IMR-90 (cell line): ENCODE results near the gene PRKCA. TPM values are rescaled to one million over a fixed set of nuclear protein-coding genes. Genes with fewer than 3 reads are reported as not detected.

Experiments
- ATAC-seq: fragments of 200-7000 bp; cut with Tn5 transposase; 2 replicates; pipeline ENCODE4 v1.9.1; 2020; ENCODE audit warnings: low read depth, mild to moderate bottlenecking, moderate library complexity
- BruUV-seq: library from RNA; stranded (reverse); fragments of 400-500 nt; replicated peaks from 2 replicates; lab custom pipeline; 2021; lab: Mats Ljungman, UMichigan
- CTCF ChIA-PET: fragments of 300-600 bp; formaldehyde crosslinking; extraction: SDS; loops from one replicate; lab custom pipeline; 2021; ENCODE audit warnings: antibody characterized with exemption; lab: Yijun Ruan, JAX
- POLR2A ChIA-PET: fragments of 300-600 bp; sonication (Branson Sonifier 250); formaldehyde crosslinking; loops from one replicate; lab custom pipeline; 2022; ENCODE audit warnings: antibody characterized with exemption; ENCODE audit not compliant: unreplicated experiment; lab: Charles Lee
- DNase-seq: peaks from one replicate; pipeline ENCODE4 v3.0.0; 2013
- H2AFZ ChIP-seq: replicated peaks from 2 replicates; pipeline ENCODE3; 2013; ENCODE audit warnings: low read length, mild to moderate bottlenecking; ENCODE audit not compliant: poor library complexity
- H2AK5ac ChIP-seq: 2 replicates; pipeline ENCODE4 v1.6.1; 2013; ENCODE audit warnings: low read depth, low read length, inconsistent platforms
- H2AK9ac ChIP-seq: replicated peaks from 2 replicates; pipeline ENCODE3; 2013; ENCODE audit warnings: mild to moderate bottlenecking, low read depth, low read length, moderate library complexity; ENCODE audit not compliant: poor library complexity
- H2BK120ac ChIP-seq: 2 replicates; pipeline ENCODE4 v1.6.1; 2013; ENCODE audit warnings: low read depth, low read length, inconsistent platforms
- H2BK15ac ChIP-seq: 3 replicates; pipeline ENCODE4 v1.6.1; 2013; ENCODE audit warnings: low read depth, low read length, inconsistent platforms
- H2BK20ac ChIP-seq: 2 replicates; pipeline ENCODE4 v1.6.1; 2013; ENCODE audit warnings: low read depth, mild to moderate bottlenecking, inconsistent platforms, low read length, moderate library complexity
- H2BK5ac ChIP-seq: 2 replicates; pipeline ENCODE4 v1.6.1; 2013; ENCODE audit warnings: mild to moderate bottlenecking, low read depth, low read length, inconsistent platforms; ENCODE audit not compliant: poor library complexity, severe bottlenecking
- H3K14ac ChIP-seq: replicated peaks from 2 replicates; pipeline ENCODE4 v1.6.1; 2013; ENCODE audit warnings: low read depth, low read length, inconsistent platforms
- H3K18ac ChIP-seq: 2 replicates; pipeline ENCODE4 v1.6.1; 2013; ENCODE audit warnings: low read depth, low read length, control low read depth
- H3K23ac ChIP-seq: 2 replicates; pipeline ENCODE4 v1.6.1; 2013; ENCODE audit warnings: low read depth, low read length, inconsistent platforms
- H3K27ac ChIP-seq: 2 replicates; pipeline ENCODE4 v1.5.1; 2013; ENCODE audit warnings: mild to moderate bottlenecking, control low read depth, low read length; ENCODE audit not compliant: insufficient read depth
- H3K27me3 ChIP-seq: 2 replicates; pipeline ENCODE4 v1.6.1; 2013; ENCODE audit warnings: low read length; ENCODE audit not compliant: control insufficient read depth, insufficient read depth
- H3K36me3 ChIP-seq: 2 replicates; pipeline ENCODE4 v1.6.1; 2013; ENCODE audit warnings: low read length, mixed read lengths; ENCODE audit not compliant: control insufficient read depth, insufficient read depth
- H3K4ac ChIP-seq: 2 replicates; pipeline ENCODE4 v1.6.1; 2013; ENCODE audit warnings: low read depth, low read length, inconsistent platforms
- H3K4me1 ChIP-seq: 2 replicates; pipeline ENCODE4 v1.6.1; 2013; ENCODE audit warnings: low read length, mixed read lengths; ENCODE audit not compliant: control insufficient read depth, insufficient read depth
- H3K4me2 ChIP-seq: 2 replicates; pipeline ENCODE4 v1.6.1; 2013; ENCODE audit warnings: low read depth, mild to moderate bottlenecking, control low read depth, low read length, moderate library complexity
- H3K4me3 ChIP-seq: 2 replicates; pipeline ENCODE4 v1.5.1; 2013; ENCODE audit warnings: low read depth, mild to moderate bottlenecking, control low read depth, low read length, moderate library complexity; ENCODE audit not compliant: insufficient read depth
- H3K56ac ChIP-seq: 2 replicates; pipeline ENCODE4 v1.6.1; 2013; ENCODE audit warnings: low read length, inconsistent platforms; ENCODE audit not compliant: insufficient read depth; ENCODE audit errors: extremely low read depth
- H3K79me1 ChIP-seq, 2 experiments: 2 replicates each; pipeline ENCODE4 v1.6.1; 2013; ENCODE audit warnings: low read length in 2 of 2, inconsistent platforms in 1 of 2, low read depth in 1 of 2
- H3K9ac ChIP-seq: 2 replicates; pipeline ENCODE4 v1.6.1; 2013; ENCODE audit warnings: low read depth, low read length, control low read depth
- H3K9me1 ChIP-seq: 2 replicates; pipeline ENCODE4 v1.6.1; 2013; ENCODE audit warnings: low read length, inconsistent platforms; ENCODE audit not compliant: insufficient read depth
- H3K9me3 ChIP-seq: 2 replicates; pipeline ENCODE4 v1.6.1; 2013; ENCODE audit warnings: low read length; ENCODE audit not compliant: control insufficient read depth, insufficient read depth
- H4K20me1 ChIP-seq: 2 replicates; pipeline ENCODE4 v1.6.1; 2013; ENCODE audit warnings: low read length, inconsistent platforms; ENCODE audit not compliant: insufficient read depth
- H4K5ac ChIP-seq: 2 replicates; pipeline ENCODE4 v1.6.1; 2013; ENCODE audit warnings: mild to moderate bottlenecking, low read depth, low read length, control low read depth
- H4K8ac ChIP-seq, 2 experiments: 2 replicates each; pipeline ENCODE4 v1.6.1; 2013; ENCODE audit warnings: low read depth in 2 of 2, low read length in 2 of 2, control low read depth in 1 of 2, inconsistent platforms in 1 of 2
- H4K91ac ChIP-seq: 2 replicates; pipeline ENCODE4 v1.6.1; 2013; ENCODE audit warnings: low read depth, low read length, inconsistent platforms; ENCODE audit not compliant: insufficient read depth
- MAZ ChIP-seq: IDR thresholded peaks from 2 replicates; pipeline ENCODE4 v1.6.1; 2012; ENCODE audit warnings: low read depth, mild to moderate bottlenecking, low read length, improper control_type of control experiment, moderate library complexity, borderline replicate concordance
- MXI1 ChIP-seq: IDR thresholded peaks from 2 replicates; pipeline ENCODE4 v1.6.1; 2012; ENCODE audit warnings: low read depth, mild to moderate bottlenecking, low read length, moderate library complexity, borderline replicate concordance
- SMC3 ChIP-seq: fragments of 150-350 bp; IDR thresholded peaks from 2 replicates; pipeline ENCODE4 v1.6.1; 2016; ENCODE audit warnings: low read depth, mild to moderate bottlenecking, antibody characterized with exemption, low read length, moderate library complexity
- WGBS, 2 experiments: methylation state at CpG; one replicate each; pipeline versions ENCODE4 v1.1.5 to v1.1.7; 2013; ENCODE audit warnings: missing lambda C conversion rate in 2 of 2; ENCODE audit not compliant: insufficient read length in 1 of 2; ENCODE audit errors: extremely low coverage in 2 of 2; 5-methylcytosine and 5-hydroxymethylcytosine counted together
- dilution Hi-C: fragments of 300-500 bp; cut with HindIII; formaldehyde crosslinking; loops from one replicate; pipeline ENCODE4 v1.14.3; 2018; ENCODE audit warnings: low sequenced_read_pairs; ENCODE audit not compliant: unreplicated experiment
- in situ Hi-C: fragments of 300-500 bp; cut with MboI; formaldehyde crosslinking; loops from 3 replicates; pipeline ENCODE4 v1.14.3; 2019; ENCODE audit warnings: low sequenced_read_pairs, inconsistent platforms, mixed read lengths
- intact Hi-C: fragments of 100-400 bp; cut with micrococcal nuclease; formaldehyde crosslinking; loops from 2 replicates; pipeline ENCODE4 v1.10.0; 2022
- polyA plus RNA-seq, 3 experiments: library from polyadenylated mRNA; depleted of rRNA; stranded (reverse); fragments of >200 nt; gene quantifications; 2 replicates each; pipeline ENCODE4 v1.2.3, GENCODE V29; 2012; ENCODE audit warnings: low replicate concordance in 1 of 3
- total RNA-seq: library from RNA; depleted of rRNA; stranded (reverse); fragments of >200 nt; gene quantifications from 2 replicates; pipeline ENCODE4 v1.2.3, GENCODE V29; 2012

The PRKCA gene
- total and polyA plus RNA-seq, 2 of the 4 experiments (the other 2 are of a cell fraction), result 31.0 to 46.0 TPM

- Histone ChIP-seq H2BK120ac (peak overlapping the region; percentile 74; the same call in 1 of the 2 replicates), H3K27me3 (no peaks in the 10 kb centered on the region), H3K18ac (peak overlapping the region; percentile 62), H4K91ac (peak overlapping the region; percentile 35; the same call in 1 of the 2 replicates), H4K5ac (peak overlapping the region; percentile 57; the same call in 1 of the 2 replicates), H3K4me2 (peak overlapping the region; percentile 98), H2BK15ac (no peak overlapping the region), H3K4me3 (peak overlapping the region; percentile 84), H3K27ac (peak overlapping the region; percentile 72), H2AK5ac (peak overlapping the region; percentile 20; the same call in 1 of the 2 replicates), H2AK9ac (peak overlapping the region; percentile 94), H3K14ac (peak overlapping the region; percentile 89), H3K9me1 (0 out of 2 replicates have a peak, but pooled peaks cover 2% of the 10 kb centered on the region), H3K36me3 (no peaks in the 10 kb centered on the region), H3K4ac (peak overlapping the region; percentile 84), H3K9me3 (no peaks in the 10 kb centered on the region), H3K4me1 (peaks cover 3% of the 10 kb centered on the region), H2AFZ (peak overlapping the region; percentile 85), H3K56ac (no peak overlapping the region), H2BK5ac (peak overlapping the region; percentile 74), H4K20me1 (peaks cover 4% of the 10 kb centered on the region; the same call in 1 of the 2 replicates), H3K79me1 (peaks cover 29 to 44% of the 10 kb centered on the region in 2 experiments), H3K9ac (peak overlapping the region; percentile 69), H4K8ac (peak overlapping the region in 1 of 2 experiments; percentile 74; a peak in 2 of 4 replicates), H2BK20ac (no peak overlapping the region), H3K23ac (peak overlapping the region; percentile 87)
- ChIA-PET POLR2A (no interaction called here), CTCF (no interaction called here)
- in situ Hi-C loops, result no loop called here
- dilution Hi-C loops, result no loop called here
- TF ChIP-seq MXI1, result peak; percentile 46
- TF ChIP-seq SMC3, result no peak
- TF ChIP-seq MAZ, result 0 out of 2 replicates have a peak, but pooled peaks have one; percentile 1
- peak; percentile 45 for ATAC-seq
- intact Hi-C loops, result loop anchor here (2.0 to 5.0 kb wide), 5 partner anchors 46 to 370 kb away; no protein-coding TSS in a partner anchor
- 1% methylated on average over 22 of the region's 91 CpGs; no CpG with 5 or more reads in 1 of the 2 experiments for WGBS, 2 experiments
- peak; percentile 42 for DNase-seq
- BruUV-seq, result no TSS peak
These were observed 581 bp downstream of the PRKCA start for GRCh38 chr17:66302761-66303626.
